GM18909 (cell line): ENCODE data around the gene KIF3C.

Source experiments
- ATAC-seq: cut with Tn5 transposase; IDR thresholded peaks from one replicate; pipeline ENCODE4 v1.9.1; 2021; ENCODE audit warnings: mild to moderate bottlenecking; ENCODE audit not compliant: unreplicated experiment, poor library complexity

Gene KIF3C

DNA sequence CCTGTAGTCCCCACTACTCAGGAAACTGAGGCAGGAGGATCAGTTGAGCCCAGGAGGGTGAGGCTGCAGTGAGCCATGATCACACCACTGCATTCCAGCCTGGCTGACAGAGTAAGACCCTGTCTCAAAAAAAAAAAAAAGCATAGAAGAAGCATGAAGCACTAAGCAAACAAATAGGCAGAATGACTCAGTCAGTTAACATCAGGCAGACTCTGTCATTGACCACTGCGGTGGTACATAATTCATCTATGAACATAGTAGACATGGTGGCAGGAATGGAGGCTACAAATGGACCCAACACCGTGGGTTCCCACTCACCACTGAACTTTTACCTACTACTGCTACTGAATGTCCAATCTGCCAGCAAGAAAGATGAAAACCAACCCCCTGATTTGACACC is 96.4 kb downstream of the KIF3C start:
- no peak for ATAC-seq

DNA sequence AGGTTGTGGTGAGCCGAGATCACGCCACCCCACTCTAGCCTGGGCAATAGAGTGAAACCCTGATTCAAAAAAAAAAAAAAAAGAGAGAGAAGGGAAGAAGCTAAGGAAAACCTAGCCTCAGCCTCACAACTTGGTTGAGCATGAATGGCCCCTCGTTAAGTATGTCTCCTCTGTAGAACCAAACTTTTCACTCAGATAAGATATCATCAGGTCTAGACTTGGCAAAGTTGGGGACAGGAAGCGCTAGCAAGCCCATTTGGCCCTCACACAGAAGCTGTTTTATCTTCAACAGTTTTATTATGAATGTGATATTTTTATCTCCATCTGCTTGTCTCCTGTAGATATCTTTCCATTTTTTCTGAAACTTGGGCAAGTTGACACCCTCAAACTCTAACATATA is 100.5 kb downstream of the KIF3C start:
- no peak for ATAC-seq

DNA sequence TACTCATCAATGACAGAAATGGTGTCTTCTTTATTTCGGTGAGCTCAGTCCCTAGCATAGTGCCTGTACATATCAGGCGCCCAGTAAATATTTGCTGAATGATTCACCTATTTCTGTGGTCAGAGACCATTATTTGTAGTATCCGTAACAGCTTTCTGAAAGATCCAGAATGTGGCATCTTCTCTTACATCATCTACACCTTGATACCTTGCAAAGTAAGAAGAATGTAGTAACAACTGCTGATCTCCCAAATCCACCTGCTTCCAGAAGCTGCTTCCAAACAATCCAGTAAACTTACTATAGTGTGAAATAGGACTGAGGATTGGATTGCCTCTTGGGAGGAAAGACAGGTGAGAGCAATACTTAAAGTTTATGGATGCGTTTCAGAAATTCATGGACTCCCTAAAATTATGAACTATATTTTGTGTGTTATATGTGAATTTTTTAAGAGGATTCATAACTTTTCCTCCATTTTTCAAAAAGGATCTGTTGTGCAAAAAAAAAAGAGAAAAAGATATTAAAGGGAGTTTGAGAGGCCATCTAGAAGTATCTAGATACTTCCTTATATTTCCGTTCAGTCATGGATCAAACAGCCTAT is 103.1 kb downstream of the KIF3C start:
- ATAC-seq, result no peak

DNA sequence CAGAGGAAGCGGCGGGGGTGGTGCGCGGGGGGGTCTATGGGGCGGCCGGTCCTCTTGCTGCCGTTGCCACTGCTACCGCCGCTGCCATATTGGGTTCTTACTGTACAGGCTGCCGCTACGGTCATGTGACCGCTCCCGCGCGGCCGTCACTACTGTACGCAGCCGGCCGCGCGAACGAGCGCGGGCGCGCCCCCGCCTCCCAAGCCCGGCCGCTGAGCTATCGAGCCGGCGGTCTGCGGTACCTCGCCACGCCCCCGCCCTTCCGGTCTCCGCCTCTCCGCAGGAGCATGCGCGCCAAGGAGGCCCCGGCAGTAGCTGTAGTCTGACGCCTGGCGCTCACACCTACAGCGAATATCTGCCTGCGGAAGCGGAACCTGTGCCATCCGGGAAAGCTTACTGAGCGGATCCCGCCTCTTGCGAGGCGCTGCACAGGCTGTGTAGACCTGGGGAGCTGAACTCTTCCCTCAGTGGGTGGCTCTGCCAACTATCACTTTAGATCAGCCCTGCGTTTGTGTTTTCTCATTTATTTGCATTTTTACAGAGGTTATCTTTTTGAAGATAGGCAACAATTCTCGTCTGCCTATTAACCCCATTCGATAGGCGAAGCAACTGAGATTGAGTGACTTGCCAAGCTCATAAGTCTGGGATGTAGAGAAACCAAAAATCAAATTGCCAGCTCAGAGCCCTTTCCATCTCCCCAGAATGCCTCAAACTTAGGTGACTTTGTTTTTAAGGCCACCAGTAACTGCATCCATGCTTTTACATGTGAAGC is 103.8 kb downstream of the KIF3C start, which contains the start of gene ASXL2:
Gene ASXL2, minus strand, starts transcription at position 127 of the 772 bp plus-strand sequence. CDS start 265 bp downstream, outside the sequence.
- ATAC-seq, result peak; percentile 89

DNA sequence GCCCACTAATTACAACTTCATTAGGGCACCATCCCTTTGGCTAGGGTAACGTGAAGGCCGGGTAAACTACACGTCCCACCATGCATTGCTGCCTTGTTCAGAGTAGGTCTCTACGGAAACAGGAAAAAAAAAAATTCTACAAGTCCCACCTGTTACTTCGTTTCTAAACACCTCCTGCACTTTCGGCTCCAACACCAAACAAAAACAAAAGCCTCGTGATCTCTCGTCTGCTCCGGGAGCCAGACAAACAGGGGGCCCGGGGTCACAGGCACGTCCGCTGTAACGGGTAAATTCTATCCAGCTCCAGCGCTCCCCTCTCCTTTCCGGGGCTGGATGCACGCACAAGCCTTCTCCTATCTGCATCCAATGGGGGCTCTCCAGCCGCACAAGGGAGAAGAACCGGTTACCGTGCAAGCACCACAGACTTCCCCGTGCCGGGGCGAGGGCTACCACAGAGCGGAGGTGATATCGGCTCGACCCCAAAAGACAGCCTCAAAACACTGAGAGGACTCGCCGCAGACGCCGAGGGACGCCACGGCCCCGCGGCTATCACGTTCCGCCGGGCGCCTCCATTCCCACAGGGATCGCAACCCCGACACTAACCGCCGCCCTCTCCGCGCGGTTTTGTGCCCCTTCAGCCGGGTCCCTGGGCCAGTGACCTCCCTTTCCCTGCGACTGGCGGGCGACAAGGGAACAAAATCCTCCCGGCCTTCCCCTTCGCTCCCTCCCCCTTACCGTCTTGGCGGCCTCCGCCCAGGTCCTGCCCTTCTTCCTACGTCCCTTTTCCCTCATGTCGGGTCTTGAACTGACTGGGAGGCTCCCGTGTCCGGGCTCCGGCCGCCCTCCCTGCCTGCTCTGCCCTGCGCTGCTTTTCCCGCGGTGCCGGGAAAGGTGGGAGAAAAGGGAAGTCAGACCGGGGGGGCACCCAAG is 104.6 kb downstream of the KIF3C start:
- peak; percentile 46 for ATAC-seq
